IPS DF 6.9 (cell line): ENCODE measurements around the gene AQP12B.
"Not testable (repeated sequence)": the region's sequence is repeated elsewhere in the genome, so short reads cannot be mapped to it uniquely, and the experiment has no call there.

Source experiments
- DNase-seq: peaks from one replicate; pipeline ENCODE4 v3.0.0-alpha.2; 2013; ENCODE audit warnings: low read depth, low spot score
- H3K27ac ChIP-seq: one replicate; pipeline ENCODE4 v1.5.1; 2013; ENCODE audit warnings: low read length, control low read depth
- H3K27me3 ChIP-seq: 2 replicates; pipeline ENCODE4 v1.6.1; 2013; ENCODE audit warnings: mild to moderate bottlenecking, low read length; ENCODE audit not compliant: control insufficient read depth, insufficient read depth
- H3K36me3 ChIP-seq: 2 replicates; pipeline ENCODE4 v1.6.1; 2013; ENCODE audit warnings: low read length; ENCODE audit not compliant: control insufficient read depth, insufficient read depth
- H3K4me1 ChIP-seq: 2 replicates; pipeline ENCODE4 v1.6.1; 2013; ENCODE audit warnings: low read length; ENCODE audit not compliant: control insufficient read depth, insufficient read depth
- H3K4me3 ChIP-seq: 2 replicates; pipeline ENCODE4 v1.5.1; 2013; ENCODE audit warnings: mild to moderate bottlenecking, low read length
- H3K9me3 ChIP-seq: 2 replicates; pipeline ENCODE4 v1.6.1; 2013; ENCODE audit warnings: low read length, inconsistent platforms; ENCODE audit not compliant: control insufficient read depth, insufficient read depth
- WGBS: extraction: QIAGEN DNeasy Blood & Tissue Kit; methylation state at CpG from one replicate; pipeline ENCODE4 v1.1.7; 2013; ENCODE audit warnings: mixed read lengths, missing lambda C conversion rate; ENCODE audit not compliant: insufficient read length, insufficient coverage; 5-methylcytosine and 5-hydroxymethylcytosine counted together

The AQP12B gene

DNA sequence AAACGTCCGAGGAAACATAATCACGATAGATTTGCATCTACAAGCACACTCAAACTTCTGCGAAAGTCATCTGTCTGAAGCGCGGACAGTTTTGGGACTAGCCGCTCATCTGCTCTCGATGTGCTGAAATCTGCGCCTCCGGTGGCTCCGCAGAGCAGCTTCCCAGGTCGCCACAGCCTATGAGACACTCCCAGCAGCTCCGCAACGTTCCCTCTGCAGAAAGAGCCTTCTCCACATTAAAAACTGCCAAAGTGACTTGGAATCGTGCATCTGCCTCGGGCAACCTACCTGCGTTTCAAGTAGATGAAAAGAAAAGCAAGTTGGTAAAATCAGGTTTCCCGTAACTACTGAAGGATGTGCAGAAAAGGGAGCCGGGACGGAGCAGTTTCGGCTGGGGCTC lies 17.9 kb upstream of the AQP12B start:
- not testable (repeated sequence) for DNase-seq, H3K4me3 ChIP-seq
- no CpG with 5 or more reads among the region's 21 CpGs for WGBS

DNA sequence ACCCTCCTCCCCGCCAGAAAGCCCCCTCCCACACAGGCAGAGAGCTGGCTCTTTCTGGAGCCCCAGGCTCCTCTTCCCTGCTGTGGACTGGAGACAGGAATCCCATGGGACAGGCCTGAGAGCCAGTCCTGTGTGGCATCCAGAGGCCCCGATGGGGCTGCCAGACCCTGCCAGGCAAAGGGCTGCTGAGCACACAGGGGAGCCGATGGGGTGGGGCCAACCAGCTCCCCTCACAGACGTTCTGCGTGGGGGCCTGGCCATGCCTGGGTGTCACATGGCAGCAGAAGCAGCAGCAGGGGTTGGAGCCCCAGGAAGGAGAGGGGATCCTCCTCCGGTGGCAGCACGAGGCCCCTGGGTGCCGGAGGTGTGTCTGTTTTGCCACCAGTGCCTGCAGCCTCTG lies 17.1 kb upstream of the AQP12B start:
- not testable (repeated sequence) for H3K27ac ChIP-seq, H3K36me3 ChIP-seq, H3K9me3 ChIP-seq, DNase-seq, H3K4me3 ChIP-seq, H3K4me1 ChIP-seq, H3K27me3 ChIP-seq
- no CpG with 5 or more reads among the region's 8 CpGs for WGBS

More for the DNA sequence above, 17.9 kb upstream of the AQP12B start:
- H3K27me3 ChIP-seq, H3K4me1 ChIP-seq, H3K27ac ChIP-seq, H3K9me3 ChIP-seq, H3K36me3 ChIP-seq: not testable (repeated sequence)

DNA sequence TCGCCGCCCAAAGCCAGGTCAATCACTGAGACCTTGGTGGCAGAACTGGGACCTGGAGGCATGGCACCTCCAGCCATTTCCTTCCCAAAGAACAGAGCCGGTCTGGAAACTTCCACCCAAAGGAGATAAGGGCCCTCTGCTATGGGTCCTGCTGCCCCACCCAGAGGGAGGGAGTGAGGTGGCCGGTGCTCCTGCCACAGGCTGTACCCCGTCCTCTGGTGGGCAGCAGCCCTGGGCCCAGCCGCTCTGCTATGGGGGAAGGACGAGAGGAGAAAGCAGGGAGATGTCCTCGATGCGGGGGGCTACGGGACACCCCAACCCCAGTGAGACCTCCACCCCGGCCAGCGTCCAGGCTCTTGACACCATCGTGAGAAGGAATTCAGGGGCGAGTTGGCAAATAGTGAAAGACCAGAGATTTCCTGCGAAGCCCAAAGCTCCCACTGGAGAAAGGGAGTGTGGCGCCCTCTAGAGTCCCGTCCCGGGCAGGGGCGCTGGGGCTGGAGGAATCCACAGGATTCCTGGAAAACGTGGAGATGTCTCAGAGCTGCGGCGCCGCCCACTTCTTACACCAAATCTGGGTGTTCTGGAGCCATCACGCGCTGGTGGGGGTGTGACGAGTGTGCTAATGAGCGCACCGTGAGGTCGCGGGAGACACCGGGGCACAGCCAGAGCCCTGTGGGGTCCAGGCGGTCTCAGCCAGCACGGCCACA lies 16.3 kb upstream of the AQP12B start:
- not testable (repeated sequence) for H3K4me3 ChIP-seq, DNase-seq, H3K27ac ChIP-seq, H3K9me3 ChIP-seq, H3K36me3 ChIP-seq, H3K27me3 ChIP-seq, H3K4me1 ChIP-seq
- no CpG with 5 or more reads among the region's 33 CpGs for WGBS

DNA sequence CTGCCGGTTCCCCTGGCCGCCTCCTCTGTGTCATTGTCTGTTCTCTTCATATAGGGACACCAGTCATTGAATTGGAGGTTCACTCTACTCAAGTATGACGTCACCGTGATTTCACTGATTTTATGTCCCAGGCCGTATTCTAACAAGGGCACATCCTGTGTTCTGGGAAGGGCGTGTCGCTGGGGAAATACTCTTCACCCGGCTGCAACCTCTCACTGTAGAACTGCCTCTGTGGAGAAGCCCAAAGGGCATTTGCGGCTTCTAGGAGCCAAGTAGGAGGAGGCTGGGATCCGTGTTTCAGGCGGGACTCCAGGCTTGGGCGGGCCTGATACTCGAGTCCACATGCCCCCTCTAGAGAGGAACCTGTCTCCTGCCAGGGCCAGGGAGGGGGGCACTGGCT lies 13.8 kb upstream of the AQP12B start:
- not testable (repeated sequence) for H3K27ac ChIP-seq, DNase-seq, H3K4me1 ChIP-seq, H3K27me3 ChIP-seq, H3K4me3 ChIP-seq, H3K36me3 ChIP-seq, H3K9me3 ChIP-seq
- no CpG with 5 or more reads among the region's 13 CpGs for WGBS

DNA sequence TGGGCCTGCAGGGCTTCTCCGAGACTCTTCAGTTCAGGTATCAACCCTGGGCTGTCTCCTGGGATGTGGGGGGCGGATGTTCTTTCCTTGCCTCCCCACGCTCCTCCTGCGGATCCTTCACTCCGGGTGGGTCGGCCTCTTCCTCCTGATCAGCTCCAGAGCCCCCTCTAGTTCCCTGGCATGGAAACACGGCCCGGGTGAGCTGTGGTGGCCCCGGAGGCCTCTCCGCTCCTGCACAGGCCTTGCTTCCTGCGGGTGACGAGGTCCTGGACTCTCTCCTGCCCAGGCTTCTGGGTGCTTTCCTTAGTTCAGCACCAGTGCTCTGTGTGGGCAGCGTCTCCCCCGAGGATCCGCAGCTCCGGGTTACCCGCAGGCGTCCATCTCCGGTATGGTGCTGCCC lies 12.9 kb upstream of the AQP12B start:
- H3K4me3 ChIP-seq, H3K27me3 ChIP-seq, H3K36me3 ChIP-seq, H3K4me1 ChIP-seq, H3K9me3 ChIP-seq, DNase-seq, H3K27ac ChIP-seq: not testable (repeated sequence)
- no CpG with 5 or more reads among the region's 19 CpGs for WGBS

DNA sequence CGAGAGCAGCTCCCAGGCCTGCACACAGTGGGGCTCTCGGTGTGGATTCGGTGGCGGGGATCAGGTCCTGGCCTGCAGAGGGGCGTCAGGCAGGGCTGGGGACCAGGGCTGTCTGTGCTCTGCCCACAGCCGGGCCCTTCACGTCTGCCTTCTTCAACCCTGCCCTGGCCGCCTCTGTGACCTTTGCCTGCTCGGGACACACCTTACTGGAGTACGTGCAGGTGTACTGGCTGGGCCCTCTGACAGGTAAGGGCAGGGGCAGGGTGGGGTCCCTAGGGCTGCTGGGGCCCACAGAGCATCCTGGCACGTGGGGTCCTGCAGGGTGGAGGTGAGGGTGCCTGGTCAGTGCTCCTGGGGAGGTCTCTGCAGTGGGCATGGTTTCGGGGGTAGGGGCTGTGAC lies 11.6 kb upstream of the AQP12B start:
- not testable (repeated sequence) for H3K27me3 ChIP-seq, H3K27ac ChIP-seq, H3K4me1 ChIP-seq, H3K4me3 ChIP-seq, H3K9me3 ChIP-seq, DNase-seq, H3K36me3 ChIP-seq
- no CpG with 5 or more reads among the region's 12 CpGs for WGBS

DNA sequence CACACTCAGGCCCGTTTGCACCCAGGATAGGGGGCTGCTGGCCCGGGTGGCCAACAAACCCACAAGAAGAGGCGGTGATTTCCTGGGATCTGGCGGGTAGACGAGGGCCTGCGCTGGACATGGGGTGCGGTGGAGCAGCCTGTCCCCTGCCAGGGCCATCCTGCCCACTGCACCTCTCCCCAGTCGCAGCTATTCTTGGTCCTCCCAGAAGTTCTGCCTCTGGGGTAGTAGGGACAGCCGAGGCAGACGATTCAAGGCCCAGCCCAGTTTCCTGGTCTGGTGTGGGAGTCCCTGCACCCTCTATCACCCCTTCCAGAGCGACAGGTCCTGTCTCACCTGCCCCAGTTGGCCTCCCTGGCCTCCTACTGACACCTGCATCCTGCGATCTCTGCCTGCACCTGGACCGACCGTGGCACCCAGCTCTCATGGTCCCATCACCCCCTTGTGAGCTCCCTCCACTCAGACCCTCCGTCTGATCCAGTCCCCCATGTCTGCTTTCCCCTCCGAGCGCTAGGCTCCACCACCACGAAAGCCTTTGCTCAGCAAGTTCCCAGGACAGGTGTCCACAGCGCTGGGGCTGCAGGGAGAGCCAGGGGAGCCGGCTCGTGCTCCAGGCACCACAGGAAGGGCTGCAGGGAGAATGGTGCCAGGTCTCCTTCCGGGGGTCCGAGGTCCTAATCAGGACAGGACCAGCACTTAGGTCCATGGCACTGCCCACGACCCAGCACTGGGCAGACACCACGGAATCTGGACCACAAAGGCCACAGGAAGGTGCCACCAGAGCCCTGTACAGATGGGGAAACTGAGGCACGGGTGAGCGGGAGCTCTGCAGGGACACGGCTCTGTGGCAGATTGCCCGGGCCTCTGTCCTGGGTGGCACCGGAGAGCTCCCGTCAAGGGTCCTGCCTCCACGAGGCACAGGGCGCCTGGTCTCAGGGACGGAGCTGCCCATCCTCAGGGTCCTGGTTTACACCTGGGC lies 10.2 kb upstream of the AQP12B start:
- not testable (repeated sequence) for H3K36me3 ChIP-seq, H3K27me3 ChIP-seq, H3K4me3 ChIP-seq, DNase-seq, H3K27ac ChIP-seq, H3K4me1 ChIP-seq, H3K9me3 ChIP-seq
- no CpG with 5 or more reads among the region's 34 CpGs for WGBS

DNA sequence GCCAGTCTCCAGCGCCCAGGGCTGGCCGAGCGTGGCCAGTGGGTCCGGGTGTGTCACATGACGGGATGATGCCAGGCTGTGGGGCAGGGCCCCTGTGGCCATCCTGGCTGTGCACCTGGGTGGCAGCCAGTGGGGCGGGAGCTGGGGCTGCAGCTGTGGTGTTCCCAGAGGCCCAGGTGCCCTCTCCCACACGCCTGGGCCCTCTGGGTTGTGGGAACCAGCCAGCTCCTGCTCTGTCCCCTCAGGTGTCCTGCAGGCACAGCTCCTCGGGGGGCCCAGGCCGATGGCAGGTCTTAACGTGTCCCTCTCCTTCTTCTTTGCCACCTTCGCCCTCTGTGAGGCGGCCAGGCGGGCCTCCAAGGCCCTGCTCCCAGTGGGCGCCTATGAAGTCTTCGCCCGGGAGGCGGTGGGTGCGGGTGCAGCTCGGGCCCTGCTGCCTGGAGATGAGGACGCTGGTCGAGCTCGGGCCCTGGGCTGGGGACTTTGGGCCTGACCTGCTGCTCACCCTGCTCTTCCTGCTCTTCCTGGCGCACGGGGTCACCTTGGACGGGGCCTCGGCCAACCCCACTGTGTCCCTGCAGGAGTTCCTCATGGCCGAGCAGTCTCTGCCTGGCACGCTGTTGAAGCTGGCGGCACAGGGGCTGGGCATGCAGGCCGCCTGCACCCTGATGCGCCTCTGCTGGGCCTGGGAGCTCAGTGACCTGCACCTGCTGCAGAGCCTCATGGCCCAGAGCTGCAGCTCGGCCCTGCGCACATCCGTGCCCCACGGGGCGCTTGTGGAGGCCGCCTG lies 9.1 kb upstream of the AQP12B start, which contains the start of gene AQP12A:
AQP12A (plus strand) TSS at position 236 of the 790 bp plus-strand sequence; CDS start at position 284, 48 bp downstream.
- H3K4me3 ChIP-seq, H3K4me1 ChIP-seq, H3K36me3 ChIP-seq, H3K27me3 ChIP-seq, H3K9me3 ChIP-seq, DNase-seq, H3K27ac ChIP-seq: not testable (repeated sequence)
- no CpG with 5 or more reads among the region's 37 CpGs for WGBS

DNA sequence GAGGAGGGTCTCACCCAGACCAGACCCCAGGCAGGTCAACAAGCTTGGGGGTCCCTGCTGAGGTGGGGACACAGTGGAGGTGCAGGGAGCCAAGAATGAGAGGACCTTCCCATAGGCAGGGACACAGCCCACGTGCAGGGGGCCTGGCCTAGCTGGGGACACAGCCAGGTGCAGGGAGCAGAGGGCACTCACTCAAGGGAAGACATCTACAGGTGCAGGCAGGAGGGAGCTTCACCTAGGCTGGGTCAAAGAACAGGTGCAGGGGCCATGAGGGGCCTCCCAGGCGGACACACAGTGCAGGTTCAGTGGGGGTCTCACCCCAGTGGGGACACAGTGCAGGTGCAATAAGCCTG lies 8.4 kb upstream of the AQP12B start:
- not testable (repeated sequence) for H3K4me3 ChIP-seq, H3K36me3 ChIP-seq, H3K9me3 ChIP-seq, H3K4me1 ChIP-seq, DNase-seq, H3K27me3 ChIP-seq, H3K27ac ChIP-seq
- no CpG with 5 or more reads among the region's 2 CpGs for WGBS

DNA sequence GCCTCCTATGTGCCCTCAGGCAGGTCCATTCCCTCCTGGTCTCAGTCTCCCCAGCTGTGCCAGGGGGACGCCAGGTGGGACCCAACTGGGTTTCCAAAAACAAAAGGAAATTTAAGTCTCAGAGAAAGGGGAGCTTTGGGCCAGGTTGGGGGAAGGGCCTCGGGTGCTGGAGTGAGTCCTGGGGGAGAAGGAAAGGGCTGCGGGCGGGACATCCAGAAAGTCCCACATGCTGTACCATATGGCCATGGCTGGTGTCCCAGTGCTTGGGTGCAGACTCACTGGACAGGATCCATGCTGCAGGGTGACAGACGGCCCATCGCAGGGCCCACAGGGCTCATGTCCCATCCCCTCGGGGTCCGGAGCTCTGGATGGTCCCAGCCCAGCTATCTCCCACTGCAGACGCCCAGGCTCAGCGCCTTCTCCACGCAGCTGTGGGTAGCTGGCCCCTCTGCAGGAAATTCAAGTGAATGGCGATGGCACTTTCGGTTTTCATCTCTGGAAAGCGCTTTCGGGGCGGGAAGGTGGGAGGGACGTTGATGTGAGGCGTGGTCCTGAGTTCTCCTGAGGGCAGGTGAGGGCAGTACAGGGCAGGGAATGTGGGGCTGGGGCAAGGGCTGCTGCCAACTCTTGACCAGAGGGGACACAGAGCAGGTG lies 7.9 kb upstream of the AQP12B start:
- H3K9me3 ChIP-seq, H3K4me1 ChIP-seq, H3K4me3 ChIP-seq, H3K36me3 ChIP-seq, H3K27me3 ChIP-seq, DNase-seq, H3K27ac ChIP-seq: not testable (repeated sequence)
- no CpG with 5 or more reads among the region's 18 CpGs for WGBS
